ENCODE data around the gene DGKH. TPM values are rescaled to one million over a fixed set of nuclear protein-coding genes. Genes with fewer than 3 reads are reported as not detected.

The DGKH gene, protein sequence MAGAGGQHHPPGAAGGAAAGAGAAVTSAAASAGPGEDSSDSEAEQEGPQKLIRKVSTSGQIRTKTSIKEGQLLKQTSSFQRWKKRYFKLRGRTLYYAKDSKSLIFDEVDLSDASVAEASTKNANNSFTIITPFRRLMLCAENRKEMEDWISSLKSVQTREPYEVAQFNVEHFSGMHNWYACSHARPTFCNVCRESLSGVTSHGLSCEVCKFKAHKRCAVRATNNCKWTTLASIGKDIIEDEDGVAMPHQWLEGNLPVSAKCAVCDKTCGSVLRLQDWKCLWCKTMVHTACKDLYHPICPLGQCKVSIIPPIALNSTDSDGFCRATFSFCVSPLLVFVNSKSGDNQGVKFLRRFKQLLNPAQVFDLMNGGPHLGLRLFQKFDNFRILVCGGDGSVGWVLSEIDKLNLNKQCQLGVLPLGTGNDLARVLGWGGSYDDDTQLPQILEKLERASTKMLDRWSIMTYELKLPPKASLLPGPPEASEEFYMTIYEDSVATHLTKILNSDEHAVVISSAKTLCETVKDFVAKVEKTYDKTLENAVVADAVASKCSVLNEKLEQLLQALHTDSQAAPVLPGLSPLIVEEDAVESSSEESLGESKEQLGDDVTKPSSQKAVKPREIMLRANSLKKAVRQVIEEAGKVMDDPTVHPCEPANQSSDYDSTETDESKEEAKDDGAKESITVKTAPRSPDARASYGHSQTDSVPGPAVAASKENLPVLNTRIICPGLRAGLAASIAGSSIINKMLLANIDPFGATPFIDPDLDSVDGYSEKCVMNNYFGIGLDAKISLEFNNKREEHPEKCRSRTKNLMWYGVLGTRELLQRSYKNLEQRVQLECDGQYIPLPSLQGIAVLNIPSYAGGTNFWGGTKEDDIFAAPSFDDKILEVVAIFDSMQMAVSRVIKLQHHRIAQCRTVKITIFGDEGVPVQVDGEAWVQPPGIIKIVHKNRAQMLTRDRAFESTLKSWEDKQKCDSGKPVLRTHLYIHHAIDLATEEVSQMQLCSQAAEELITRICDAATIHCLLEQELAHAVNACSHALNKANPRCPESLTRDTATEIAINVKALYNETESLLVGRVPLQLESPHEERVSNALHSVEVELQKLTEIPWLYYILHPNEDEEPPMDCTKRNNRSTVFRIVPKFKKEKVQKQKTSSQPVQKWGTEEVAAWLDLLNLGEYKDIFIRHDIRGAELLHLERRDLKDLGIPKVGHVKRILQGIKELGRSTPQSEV
- 8.0 and 14.1 TPM in 2 replicates for total RNA-seq

GRCh38 chr13:42048342-42048683 lies at the start of gene DGKH:
DGKH (plus strand) TSS chr13:42048648; CDS start chr13:42048774, 126 bp downstream.

GRCh38 chr13:42272115-42272803 lies 223.8 kb downstream of the DGKH start, which contains the start of gene AKAP11:
AKAP11 (plus strand) TSS chr13:42272152; CDS start chr13:42286349, 14,197 bp downstream.

Other genes starting within 250 kb of the DGKH start
- gene VWA8, start 87.5 kb upstream of the DGKH start, total RNA-seq, result 8.5 and 13.2 TPM in 2 replicates
- gene AKAP11, start 223.5 kb downstream of the DGKH start, total RNA-seq, result 9.5 and 13.1 TPM in 2 replicates

Data from mesangial cell (primary cell).